Measurements from ENCODE around the gene HHIP.
A peak's percentile ranks its signal among the peaks of the same experiment; 100 is the strongest.

HHIP gene

DNA sequence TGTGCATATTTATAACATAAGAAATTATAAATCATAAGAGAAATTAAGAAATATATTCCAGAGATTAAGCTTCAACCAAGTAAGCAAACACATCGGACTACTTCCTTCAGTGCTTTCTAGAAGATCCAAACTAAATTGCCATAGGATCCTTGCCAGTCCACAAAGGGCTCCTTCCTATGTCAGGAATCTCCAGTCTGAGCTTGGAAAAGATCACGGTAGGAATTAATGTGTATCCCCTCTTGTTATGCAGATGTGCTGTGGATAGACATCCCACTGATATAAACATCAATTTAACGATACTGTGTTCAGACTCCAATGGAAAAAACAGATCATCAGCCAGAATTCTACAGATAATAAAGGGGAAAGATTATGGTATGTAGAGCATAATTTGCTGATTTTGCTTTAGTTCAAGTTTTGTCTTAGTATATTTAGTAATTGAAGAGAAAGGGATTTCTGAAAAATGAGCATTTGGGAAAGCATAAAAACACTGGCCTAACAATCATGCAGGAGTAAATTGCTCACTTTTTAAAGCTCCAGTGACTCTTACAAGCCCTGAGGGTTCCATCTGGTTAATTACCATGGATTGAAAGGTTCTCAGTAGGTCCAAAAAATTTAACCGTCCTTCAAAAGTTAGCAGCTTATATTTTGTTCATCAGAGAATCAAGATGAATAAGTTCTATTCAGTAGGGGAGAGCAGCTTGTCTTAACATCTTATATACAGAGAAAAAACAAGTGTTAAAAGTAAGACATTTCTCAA, 65.9 kb downstream of the HHIP start:
- TF ChIP-seq, protein P1, sequence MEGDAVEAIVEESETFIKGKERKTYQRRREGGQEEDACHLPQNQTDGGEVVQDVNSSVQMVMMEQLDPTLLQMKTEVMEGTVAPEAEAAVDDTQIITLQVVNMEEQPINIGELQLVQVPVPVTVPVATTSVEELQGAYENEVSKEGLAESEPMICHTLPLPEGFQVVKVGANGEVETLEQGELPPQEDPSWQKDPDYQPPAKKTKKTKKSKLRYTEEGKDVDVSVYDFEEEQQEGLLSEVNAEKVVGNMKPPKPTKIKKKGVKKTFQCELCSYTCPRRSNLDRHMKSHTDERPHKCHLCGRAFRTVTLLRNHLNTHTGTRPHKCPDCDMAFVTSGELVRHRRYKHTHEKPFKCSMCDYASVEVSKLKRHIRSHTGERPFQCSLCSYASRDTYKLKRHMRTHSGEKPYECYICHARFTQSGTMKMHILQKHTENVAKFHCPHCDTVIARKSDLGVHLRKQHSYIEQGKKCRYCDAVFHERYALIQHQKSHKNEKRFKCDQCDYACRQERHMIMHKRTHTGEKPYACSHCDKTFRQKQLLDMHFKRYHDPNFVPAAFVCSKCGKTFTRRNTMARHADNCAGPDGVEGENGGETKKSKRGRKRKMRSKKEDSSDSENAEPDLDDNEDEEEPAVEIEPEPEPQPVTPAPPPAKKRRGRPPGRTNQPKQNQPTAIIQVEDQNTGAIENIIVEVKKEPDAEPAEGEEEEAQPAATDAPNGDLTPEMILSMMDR (conservative IDR thresholded peaks at IDR 0.05; ENCODE audit: control insufficient read depth, insufficient read depth, low read depth, low read length): no peak
- no peak overlapping the region for H3K4me3 ChIP-seq (ENCODE audit: control insufficient read depth, low read depth, low read length)
- no peak for DNase-seq (ENCODE audit: low read depth)

DNA sequence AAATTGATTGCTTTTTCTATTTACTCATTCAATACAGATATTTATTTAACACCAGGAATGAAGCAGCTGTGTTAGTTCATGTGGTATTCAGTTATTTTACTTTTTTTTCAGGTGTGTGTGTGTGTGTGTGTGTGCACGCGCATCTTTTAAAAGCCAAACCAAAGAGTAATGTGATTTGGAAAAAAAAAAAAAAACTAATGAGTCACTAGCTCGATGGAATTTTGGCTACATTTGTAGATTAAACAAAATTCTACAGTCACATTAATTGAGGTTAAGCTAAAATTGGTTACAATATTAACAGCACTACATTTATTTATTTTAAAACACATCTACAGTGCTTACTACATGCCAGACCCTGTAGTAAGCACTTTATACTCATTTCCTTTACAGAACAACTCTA, 66.8 kb downstream of the HHIP start:
- TF ChIP-seq, protein P1 (conservative IDR thresholded peaks at IDR 0.05; ENCODE audit: control insufficient read depth, insufficient read depth, low read depth, low read length): no peak
- peak; percentile 56 for DNase-seq (ENCODE audit: low read depth)
- H3K4me3 ChIP-seq (ENCODE audit: control insufficient read depth, low read depth, low read length): no peak overlapping the region

DNA sequence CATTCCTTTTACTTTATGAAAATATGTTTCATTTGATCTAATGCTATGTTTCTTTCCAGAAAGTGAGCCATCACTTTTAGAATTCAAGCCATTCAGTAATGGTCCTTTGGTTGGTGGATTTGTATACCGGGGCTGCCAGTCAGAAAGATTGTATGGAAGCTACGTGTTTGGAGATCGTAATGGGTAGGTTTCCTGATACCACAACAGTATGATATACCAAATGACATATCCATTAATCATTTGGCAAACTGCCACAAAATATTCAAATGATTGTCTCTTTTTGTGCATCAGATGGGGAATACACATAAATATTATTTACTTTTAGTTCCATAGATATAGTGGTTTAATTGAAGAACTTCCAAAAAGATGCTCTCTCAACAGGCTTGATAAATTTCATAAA, 68.2 kb downstream of the HHIP start:
- TF ChIP-seq, protein P1 (conservative IDR thresholded peaks at IDR 0.05; ENCODE audit: control insufficient read depth, insufficient read depth, low read depth, low read length): no peak
- peak; percentile 44 for DNase-seq (ENCODE audit: low read depth)
- no peak overlapping the region for H3K4me3 ChIP-seq (ENCODE audit: control insufficient read depth, low read depth, low read length)

DNA sequence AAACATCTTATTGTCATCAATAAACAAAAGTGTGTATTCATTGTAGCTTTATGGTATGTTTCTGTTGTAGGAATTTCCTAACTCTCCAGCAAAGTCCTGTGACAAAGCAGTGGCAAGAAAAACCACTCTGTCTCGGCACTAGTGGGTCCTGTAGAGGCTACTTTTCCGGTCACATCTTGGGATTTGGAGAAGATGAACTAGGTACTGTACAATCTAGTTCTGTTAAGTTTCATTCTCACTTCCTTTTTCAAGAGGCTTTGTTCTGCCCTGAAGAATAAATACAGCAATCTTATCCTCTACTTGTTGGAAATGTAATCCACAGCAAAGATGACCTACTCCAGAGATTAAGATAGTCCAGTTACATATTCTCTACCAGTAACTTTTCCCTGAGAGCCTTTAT, 69.3 kb downstream of the HHIP start:
- DNase-seq (ENCODE audit: low read depth): no peak
- H3K4me3 ChIP-seq (ENCODE audit: control insufficient read depth, low read depth, low read length): no peak overlapping the region
- TF ChIP-seq, protein P1 (conservative IDR thresholded peaks at IDR 0.05; ENCODE audit: control insufficient read depth, insufficient read depth, low read depth, low read length): no peak

DNA sequence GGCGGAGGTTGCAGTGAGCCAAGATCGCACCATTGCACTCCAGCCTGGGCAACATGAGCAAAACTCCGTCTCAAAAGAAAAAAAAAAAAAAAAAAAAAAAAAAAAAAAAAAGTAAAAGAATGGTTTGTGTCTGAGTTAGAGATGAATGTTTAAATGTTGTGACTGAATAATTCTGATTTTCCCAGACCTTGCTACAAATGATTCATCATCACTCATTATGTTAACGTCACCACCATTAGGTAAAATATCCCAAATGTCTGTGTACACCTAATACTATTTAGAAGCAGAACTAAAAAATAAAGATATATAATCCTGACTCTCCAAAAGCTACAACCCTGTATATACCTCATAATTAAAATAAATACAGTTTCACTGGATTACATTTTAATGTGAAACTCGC, 70.8 kb downstream of the HHIP start:
- TF ChIP-seq, protein P1 (conservative IDR thresholded peaks at IDR 0.05; ENCODE audit: control insufficient read depth, insufficient read depth, low read depth, low read length): no peak
- peak; percentile 50 for DNase-seq (ENCODE audit: low read depth)
- H3K4me3 ChIP-seq (ENCODE audit: control insufficient read depth, low read depth, low read length): no peak overlapping the region

DNA sequence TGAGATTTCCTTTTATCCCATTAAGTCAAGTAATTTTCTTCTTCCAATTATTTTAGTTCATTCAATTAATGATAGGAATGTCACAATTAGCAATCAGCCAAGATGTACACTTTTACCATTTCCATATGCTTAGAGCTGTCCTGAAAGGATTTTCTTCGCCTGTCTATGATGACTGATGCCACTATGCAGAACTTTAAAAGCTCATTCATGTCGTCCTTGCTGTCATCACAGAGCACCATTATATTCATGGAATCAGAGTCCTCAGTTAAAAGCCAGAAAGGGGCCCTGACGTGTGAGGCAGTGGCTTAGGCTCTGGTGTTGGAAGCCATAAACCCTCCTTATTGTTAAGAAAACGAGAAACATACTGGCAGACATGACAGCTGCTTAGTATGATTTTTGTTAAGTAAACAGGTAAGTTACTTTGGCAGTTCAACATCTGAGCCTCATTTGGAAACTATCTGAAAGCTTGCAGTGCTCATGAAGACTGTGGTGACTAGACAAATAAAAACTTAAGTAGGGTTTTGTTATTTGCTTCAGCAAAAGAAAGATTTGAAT, 73.1 kb downstream of the HHIP start:
- no peak overlapping the region for H3K4me3 ChIP-seq (ENCODE audit: control insufficient read depth, low read depth, low read length)
- no peak for DNase-seq (ENCODE audit: low read depth)
- TF ChIP-seq, protein P1 (conservative IDR thresholded peaks at IDR 0.05; ENCODE audit: control insufficient read depth, insufficient read depth, low read depth, low read length): no peak
